ENCODE data around the gene MT1G.

- TF ChIP-seq ZBTB40 (IDR thresholded peaks at IDR 0.05) (no peak), ZBTB40 (CRISPR knock-in tag; IDR thresholded peaks at IDR 0.05) (no peak), NFIC (IDR thresholded peaks at IDR 0.05) (no peak), ATF7 (IDR thresholded peaks at IDR 0.05) (no peak), MYC (IDR thresholded peaks at IDR 0.05; ENCODE audit: low read depth, low read length) (no peak), MYC (CRISPR knock-in tag; IDR thresholded peaks at IDR 0.05; ENCODE audit: borderline replicate concordance, low read depth) (no peak), ZNF583 (CRISPR knock-in tag; IDR thresholded peaks at IDR 0.05) (no peak), FOXK2 (conservative IDR thresholded peaks at IDR 0.05 in 1 of 2, IDR thresholded peaks at IDR 0.05 in 1 of 2; ENCODE audit: low read depth in 2 of 2) (no peak), SMARCB1 (IDR thresholded peaks at IDR 0.05; ENCODE audit: insufficient read length, low read depth) (no peak), ZKSCAN1 (IDR thresholded peaks at IDR 0.05; ENCODE audit: low read depth, low read length) (no peak)
Measured at GRCh38 chr16:56625943-56626654, 41.8 kb downstream of the MT1G start.

All from K562 (cell line).